GM12878 (cell line): ENCODE data around the gene TNPO2. TPM values are rescaled to one million over a fixed set of nuclear protein-coding genes. Genes with fewer than 3 reads are reported as not detected.
A peak's percentile ranks its signal among the peaks of the same experiment; 100 is the strongest.

ENCODE experiments used
- ATF3 ChIP-seq: IDR thresholded peaks from 2 replicates; pipeline ENCODE4 v1.6.1; 2011; ENCODE audit warnings: low read depth, mild to moderate bottlenecking, low read length, moderate library complexity, borderline replicate concordance; ENCODE audit errors: extremely low read depth
- CHD1 ChIP-seq: IDR thresholded peaks from 2 replicates; pipeline ENCODE4 v1.6.1; 2012; ENCODE audit warnings: low read depth, low read length, improper control_type of control experiment
- ETV6 ChIP-seq, 2 experiments: fragments of 450-650 bp in 1 of 2; IDR thresholded peaks in 1 of 2; conservative IDR thresholded peaks in 1 of 2; 2 replicates each; pipeline ENCODE4 v1.6.1; 2014; ENCODE audit warnings: antibody characterized with exemption in 1 of 2, borderline replicate concordance in 1 of 2, low read depth in 1 of 2, mild to moderate bottlenecking in 1 of 2, moderate library complexity in 1 of 2
- HCFC1 ChIP-seq: fragments of 150-350 bp; IDR thresholded peaks from 2 replicates; pipeline ENCODE4 v1.6.1; 2014; ENCODE audit warnings: low read length
- JUNB ChIP-seq: IDR thresholded peaks from 2 replicates; pipeline ENCODE4 v1.6.1; 2016; ENCODE audit warnings: antibody characterized with exemption, mild to moderate bottlenecking
- JUND ChIP-seq: IDR thresholded peaks from 2 replicates; pipeline ENCODE4 v1.6.1; 2012; ENCODE audit warnings: low read depth, mild to moderate bottlenecking, low read length, improper control_type of control experiment, moderate library complexity
- NFYA ChIP-seq: IDR thresholded peaks from 2 replicates; pipeline ENCODE4 v1.6.1; 2011; ENCODE audit warnings: low read depth, mild to moderate bottlenecking, low read length, improper control_type of control experiment, borderline replicate concordance
- NRF1 ChIP-seq: conservative IDR thresholded peaks from 2 replicates; pipeline ENCODE4 v1.6.1; 2011; ENCODE audit warnings: mild to moderate bottlenecking, low read depth, low read length, improper control_type of control experiment
- POLR2A ChIP-seq: IDR thresholded peaks from 2 replicates; pipeline ENCODE4 v1.6.1; 2011; ENCODE audit warnings: low read depth, mild to moderate bottlenecking, low read length
- POLR2AphosphoS5 ChIP-seq: IDR thresholded peaks from 2 replicates; pipeline ENCODE4 v1.6.1; 2011; ENCODE audit warnings: mild to moderate bottlenecking, low read length, inconsistent platforms
- RAD51 ChIP-seq: fragments of 450-650 bp; IDR thresholded peaks from 2 replicates; pipeline ENCODE4 v1.6.1; 2016; ENCODE audit warnings: moderate library complexity, mild to moderate bottlenecking, inconsistent platforms
- RB1 ChIP-seq: fragments of 450-650 bp; formaldehyde crosslinking; IDR thresholded peaks from 2 replicates; pipeline ENCODE4 v1.6.1; 2017; ENCODE audit warnings: mild to moderate bottlenecking, borderline replicate concordance
- RBBP5 ChIP-seq: fragments of 200-600 bp; sonication (generic); conservative IDR thresholded peaks from 2 replicates; pipeline ENCODE4 v1.6.1; 2016
- RELA ChIP-seq: fragments of 450-650 bp; IDR thresholded peaks from 2 replicates; pipeline ENCODE4 v1.8.0; 2014; ENCODE audit warnings: borderline replicate concordance; ENCODE audit not compliant: partially characterized antibody
- RFX5 ChIP-seq: IDR thresholded peaks from 2 replicates; pipeline ENCODE4 v1.6.1; 2011; ENCODE audit warnings: low read depth, low read length, improper control_type of control experiment
- SIN3A ChIP-seq: IDR thresholded peaks from 2 replicates; pipeline ENCODE4 v1.6.1; 2012; ENCODE audit warnings: low read depth, low read length, improper control_type of control experiment
- SIX5 ChIP-seq: IDR thresholded peaks from 2 replicates; pipeline ENCODE4 v1.6.1; 2011; ENCODE audit warnings: mild to moderate bottlenecking, low read depth, low read length, moderate library complexity; ENCODE audit not compliant: severe bottlenecking
- SMAD5 ChIP-seq: IDR thresholded peaks from 2 replicates; pipeline ENCODE4 v1.6.1; 2016; ENCODE audit warnings: antibody characterized with exemption, low read depth
- SREBF1 ChIP-seq: IDR thresholded peaks from 2 replicates; pipeline ENCODE4 v1.6.1; 2012; ENCODE audit warnings: mild to moderate bottlenecking, low read length
- STAT3 ChIP-seq: IDR thresholded peaks from 2 replicates; pipeline ENCODE4 v1.6.1; 2011; ENCODE audit warnings: low read depth, low read length, improper control_type of control experiment
- TCF3 ChIP-seq: IDR thresholded peaks from 2 replicates; pipeline ENCODE4 v1.6.1; 2012; ENCODE audit warnings: low read depth, mild to moderate bottlenecking, low read length, borderline replicate concordance; ENCODE audit not compliant: insufficient read depth
- ZNF592 ChIP-seq: fragments of 450-650 bp; IDR thresholded peaks from 2 replicates; pipeline ENCODE4 v1.6.1; 2017; ENCODE audit warnings: mild to moderate bottlenecking, moderate library complexity
- polyA plus RNA-seq, 11 experiments: library from polyadenylated mRNA; depleted of rRNA in 4 of 11; unstranded in 6 of 11; stranded (reverse) in 5 of 11; fragments of >200 nt; fragmentation: Nextera tagmentation in 4 of 11; fragmentation: Illumina TruSeq in 1 of 11; extraction: Ambion mirVana in 4 of 11; extraction: Trizol in 1 of 11; gene quantifications; 1 replicate in 1 of 11; 2 replicates in 10 of 11; pipeline versions ENCODE4 v1.2.1 to v1.2.3, GENCODE V29; 2011 to 2016; ENCODE audit warnings: inconsistent platforms in 2 of 11, missing spikeins in 2 of 11, low read depth in 1 of 11
- total RNA-seq, 4 experiments: library from RNA; depleted of rRNA in 3 of 4; stranded (reverse); fragments of >200 nt in 3 of 4; fragmentation: Illumina TruSeq in 1 of 4; extraction: Trizol in 1 of 4; gene quantifications; 2 replicates each; pipeline versions ENCODE4 v1.2.1 to v1.2.3, GENCODE V29; 2013 to 2021
- TF ChIP-seq, protein P1 (sequence below): fragments of 450-650 bp; IDR thresholded peaks from 2 replicates; pipeline ENCODE4 v1.6.1; 2016; ENCODE audit warnings: mild to moderate bottlenecking, moderate library complexity, borderline replicate concordance

TNPO2 gene
- total and polyA plus RNA-seq, 10 of the 15 experiments (the other 5 are each of a cell fraction or from before 2014, with no cell fraction given), result 5.5 to 99.7 (median 29.6) TPM

DNA sequence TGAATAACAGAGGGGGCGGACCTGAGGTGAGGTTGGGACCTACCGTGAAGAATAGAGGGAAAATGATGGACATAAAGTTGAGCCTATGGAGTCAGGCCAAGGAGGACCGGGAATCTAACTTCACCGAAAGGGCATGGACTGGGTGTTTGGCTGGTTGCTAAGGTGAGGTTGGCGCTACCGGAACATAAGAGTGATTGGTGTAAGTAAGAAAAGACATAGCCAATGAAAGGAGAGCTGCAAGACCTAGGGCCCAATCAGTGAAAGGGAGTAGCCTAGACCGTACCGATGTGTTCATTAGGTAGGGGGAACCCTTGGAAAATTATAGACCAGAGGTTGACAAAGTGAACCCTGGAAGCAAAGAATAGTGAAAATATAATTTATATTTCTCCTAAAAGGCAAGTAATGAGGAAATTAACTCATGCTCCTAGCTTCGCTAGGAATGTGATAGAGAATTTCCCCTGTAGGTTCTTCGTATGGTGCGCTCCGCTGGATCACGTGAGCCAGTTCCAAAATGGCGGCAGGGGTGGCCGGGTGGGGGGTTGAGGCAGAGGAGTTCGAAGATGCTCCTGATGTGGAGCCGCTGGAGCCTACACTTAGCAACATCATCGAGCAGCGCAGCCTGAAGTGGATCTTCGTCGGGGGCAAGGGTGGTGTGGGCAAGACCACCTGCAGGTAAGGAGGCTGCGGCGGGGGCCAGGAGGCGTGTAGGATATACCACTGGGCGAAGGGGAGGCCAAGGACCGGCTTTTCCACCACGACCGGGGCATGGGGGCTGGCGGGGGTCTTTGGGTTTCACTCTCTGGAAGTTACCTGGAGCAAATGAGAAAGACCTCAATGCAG is 13.5 kb upstream of the TNPO2 start, which contains the start of gene GET3 (continued):
- TF ChIP-seq ZNF592 (no peak), SREBF1 (peak; percentile 97), RFX5 (peak; percentile 88; the same call in 1 of the 2 replicates), RELA (peak; percentile 66), ETV6 (conservative IDR thresholded peaks at IDR 0.05 in 1 of 2, IDR thresholded peaks at IDR 0.05 in 1 of 2; ENCODE audit: borderline replicate concordance in 1 of 2, low read depth in 1 of 2) (no peak), CHD1 (peak; percentile 97), JUND (peak; percentile 98), POLR2A (peak; percentile 93), SMAD5 (peak; percentile 60; the same call in 1 of the 2 replicates), STAT3 (no peak), SIN3A (peak; percentile 70), JUNB (no peak), HCFC1 (peak; percentile 65), SIX5 (peak; percentile 67), RB1 (peak; percentile 73; the same call in 1 of the 2 replicates), NFYA (peak; percentile 62), RAD51 (peak; percentile 98), RBBP5 (no peak), ATF3 (peak; percentile 81; the same call in 1 of the 2 replicates), TCF3 (0 out of 2 replicates have a peak, but pooled peaks have one; percentile 47), NRF1 (no peak), POLR2AphosphoS5 (peak; percentile 77)
- TF ChIP-seq, protein P1, sequence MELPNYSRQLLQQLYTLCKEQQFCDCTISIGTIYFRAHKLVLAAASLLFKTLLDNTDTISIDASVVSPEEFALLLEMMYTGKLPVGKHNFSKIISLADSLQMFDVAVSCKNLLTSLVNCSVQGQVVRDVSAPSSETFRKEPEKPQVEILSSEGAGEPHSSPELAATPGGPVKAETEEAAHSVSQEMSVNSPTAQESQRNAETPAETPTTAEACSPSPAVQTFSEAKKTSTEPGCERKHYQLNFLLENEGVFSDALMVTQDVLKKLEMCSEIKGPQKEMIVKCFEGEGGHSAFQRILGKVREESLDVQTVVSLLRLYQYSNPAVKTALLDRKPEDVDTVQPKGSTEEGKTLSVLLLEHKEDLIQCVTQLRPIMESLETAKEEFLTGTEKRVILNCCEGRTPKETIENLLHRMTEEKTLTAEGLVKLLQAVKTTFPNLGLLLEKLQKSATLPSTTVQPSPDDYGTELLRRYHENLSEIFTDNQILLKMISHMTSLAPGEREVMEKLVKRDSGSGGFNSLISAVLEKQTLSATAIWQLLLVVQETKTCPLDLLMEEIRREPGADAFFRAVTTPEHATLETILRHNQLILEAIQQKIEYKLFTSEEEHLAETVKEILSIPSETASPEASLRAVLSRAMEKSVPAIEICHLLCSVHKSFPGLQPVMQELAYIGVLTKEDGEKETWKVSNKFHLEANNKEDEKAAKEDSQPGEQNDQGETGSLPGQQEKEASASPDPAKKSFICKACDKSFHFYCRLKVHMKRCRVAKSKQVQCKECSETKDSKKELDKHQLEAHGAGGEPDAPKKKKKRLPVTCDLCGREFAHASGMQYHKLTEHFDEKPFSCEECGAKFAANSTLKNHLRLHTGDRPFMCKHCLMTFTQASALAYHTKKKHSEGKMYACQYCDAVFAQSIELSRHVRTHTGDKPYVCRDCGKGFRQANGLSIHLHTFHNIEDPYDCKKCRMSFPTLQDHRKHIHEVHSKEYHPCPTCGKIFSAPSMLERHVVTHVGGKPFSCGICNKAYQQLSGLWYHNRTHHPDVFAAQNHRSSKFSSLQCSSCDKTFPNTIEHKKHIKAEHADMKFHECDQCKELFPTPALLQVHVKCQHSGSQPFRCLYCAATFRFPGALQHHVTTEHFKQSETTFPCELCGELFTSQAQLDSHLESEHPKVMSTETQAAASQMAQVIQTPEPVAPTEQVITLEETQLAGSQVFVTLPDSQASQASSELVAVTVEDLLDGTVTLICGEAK, result peak; percentile 71; the same call in 1 of the 2 replicates
